Renal cortex interstitium (tissue), 11 donors: ENCODE measurements around the gene CCDC50. TPM values are rescaled to one million over a fixed set of nuclear protein-coding genes. Genes with fewer than 3 reads are reported as not detected.

Source experiments
- DNase-seq, 11 donors: peaks; one replicate each; pipeline ENCODE4 v3.0.0-alpha.2; 2013; ENCODE audit warnings: low read depth in 9 of 11, low spot score in 4 of 11; ENCODE audit errors: extremely low read depth in 1 of 11
- polyA plus RNA-seq, 3 donors: library from polyadenylated mRNA; unstranded; fragments of 120-200 nt; gene quantifications; one replicate each; pipeline ENCODE4 v1.2.1, GENCODE V29; 2013; ENCODE audit not compliant: insufficient read length in 3 of 3

Gene CCDC50
- polyA plus RNA-seq, 3 donors, result 61.5 to 81.9 (median 66.4) TPM

DNA sequence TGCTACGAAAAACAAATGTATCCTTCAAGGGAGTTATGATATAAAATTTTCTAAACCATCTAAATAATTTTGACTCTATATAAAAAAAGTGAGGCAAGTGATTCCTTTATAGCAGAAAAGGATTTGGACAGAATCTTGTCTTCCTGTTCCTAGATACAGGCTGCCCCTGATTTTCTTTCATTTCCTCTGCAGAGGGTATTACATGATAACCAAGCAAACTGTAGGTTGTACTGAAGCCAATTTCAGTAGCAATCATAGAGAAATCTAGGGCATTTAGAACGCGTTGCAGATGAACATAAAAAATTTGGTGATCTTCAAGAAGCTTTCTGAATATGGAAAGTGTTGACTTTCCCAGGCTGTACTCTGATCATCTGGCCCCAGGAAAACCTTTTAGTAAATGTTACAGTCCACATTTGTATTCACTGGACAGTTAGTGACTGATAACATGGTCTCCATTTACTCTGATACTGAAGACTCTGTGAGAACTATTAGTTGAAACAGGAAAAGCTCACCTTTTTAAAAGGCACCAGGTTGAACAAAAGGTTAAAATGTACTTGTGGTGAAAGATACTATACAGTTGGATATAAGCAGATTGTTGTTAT is 10.2 kb downstream of the CCDC50 start:
- no peak for DNase-seq

DNA sequence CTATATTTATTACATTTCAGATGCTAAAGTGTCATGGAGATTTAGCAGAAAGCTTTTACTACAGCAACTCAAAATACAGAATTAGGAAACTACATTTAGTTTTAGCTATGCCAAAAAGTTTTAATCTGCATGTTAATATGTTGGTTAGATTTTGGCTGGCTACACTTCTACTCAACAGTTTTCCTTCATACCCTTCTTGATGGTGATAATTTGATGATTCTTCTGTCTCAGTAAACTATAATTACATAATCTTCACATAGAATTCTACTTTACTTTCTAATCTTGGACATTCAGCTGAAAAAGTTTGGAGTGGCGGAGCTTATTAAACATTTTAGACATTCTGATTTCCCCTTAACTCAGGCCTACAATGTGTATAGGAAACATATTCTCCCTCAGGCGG is 11.2 kb downstream of the CCDC50 start:
- DNase-seq, result no peak

DNA sequence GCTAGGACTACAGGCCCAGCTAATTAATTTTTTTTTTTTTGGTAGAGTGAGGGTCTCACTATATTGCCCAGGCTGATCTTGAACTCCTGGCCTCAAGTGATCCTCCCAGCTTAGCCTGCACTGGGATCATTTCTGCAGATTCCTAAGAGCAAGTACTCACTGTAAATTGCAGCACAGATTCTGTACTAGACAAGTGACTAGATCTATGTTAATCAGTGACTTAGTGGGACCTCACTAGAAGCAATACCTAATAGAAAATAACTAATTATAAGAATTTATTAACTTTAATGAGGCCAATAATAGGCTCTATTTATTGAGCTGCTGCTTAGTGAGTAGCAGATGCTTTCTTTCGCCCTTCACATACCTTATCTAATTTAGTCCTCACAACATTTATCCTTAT is 11.8 kb downstream of the CCDC50 start:
- no peak for DNase-seq

DNA sequence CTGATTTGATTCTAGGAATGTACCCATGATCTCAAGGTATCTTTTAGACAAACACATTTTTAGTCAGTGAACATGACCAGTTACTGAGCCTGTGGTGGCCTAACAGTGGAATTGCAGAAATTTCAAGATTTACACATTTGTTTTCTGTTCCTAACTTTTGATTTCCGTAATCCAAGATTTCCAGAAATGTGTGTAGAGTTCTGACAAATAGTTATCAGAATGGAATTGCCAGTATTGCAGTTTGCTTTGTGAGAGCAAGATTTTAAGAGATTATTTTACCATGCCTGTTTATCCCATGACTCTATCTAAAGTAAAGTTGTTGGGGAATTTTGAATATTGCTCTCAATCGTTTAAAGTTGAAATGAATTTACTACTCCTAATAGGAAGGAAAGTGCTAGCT is 12.8 kb downstream of the CCDC50 start:
- no peak for DNase-seq

DNA sequence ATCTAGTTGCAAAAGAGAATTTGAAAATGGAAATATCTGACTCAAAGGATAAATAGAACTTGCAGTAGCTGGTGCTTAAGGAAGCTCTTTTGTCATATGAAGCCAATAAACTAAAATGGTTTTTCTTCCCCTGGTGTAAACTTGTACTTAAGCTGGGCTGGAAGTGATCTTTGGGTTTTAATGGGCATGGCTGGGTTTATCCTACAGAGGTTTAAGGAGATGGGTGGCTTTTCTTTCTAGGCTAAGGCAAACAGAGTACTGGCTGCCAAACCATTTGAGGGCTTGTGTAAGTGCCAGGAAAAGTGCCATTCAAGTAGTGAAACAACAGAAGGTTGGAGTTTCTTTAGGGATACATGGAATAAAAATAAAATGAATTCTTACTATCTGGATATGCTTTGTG is 13.2 kb downstream of the CCDC50 start:
- no peak for DNase-seq

DNA sequence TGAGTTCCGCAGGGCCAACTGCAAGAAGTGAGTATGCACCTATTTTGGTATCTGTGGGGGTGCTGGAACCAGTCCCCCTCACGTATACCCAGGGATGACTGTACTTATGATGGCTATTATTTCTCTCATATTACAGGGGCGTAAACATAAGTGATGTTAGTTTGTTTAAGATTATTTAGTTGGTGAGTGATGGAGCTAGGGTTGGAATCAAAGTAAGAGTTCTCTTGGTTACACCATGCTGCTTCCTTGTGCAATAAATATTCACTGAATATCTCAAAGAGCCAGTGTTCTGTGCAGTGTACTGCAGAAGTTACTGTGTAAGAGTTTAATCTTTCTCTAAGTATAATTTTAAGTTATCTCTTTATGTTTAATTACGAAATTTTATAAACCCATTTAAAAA is 13.9 kb downstream of the CCDC50 start:
- DNase-seq, result no peak

DNA sequence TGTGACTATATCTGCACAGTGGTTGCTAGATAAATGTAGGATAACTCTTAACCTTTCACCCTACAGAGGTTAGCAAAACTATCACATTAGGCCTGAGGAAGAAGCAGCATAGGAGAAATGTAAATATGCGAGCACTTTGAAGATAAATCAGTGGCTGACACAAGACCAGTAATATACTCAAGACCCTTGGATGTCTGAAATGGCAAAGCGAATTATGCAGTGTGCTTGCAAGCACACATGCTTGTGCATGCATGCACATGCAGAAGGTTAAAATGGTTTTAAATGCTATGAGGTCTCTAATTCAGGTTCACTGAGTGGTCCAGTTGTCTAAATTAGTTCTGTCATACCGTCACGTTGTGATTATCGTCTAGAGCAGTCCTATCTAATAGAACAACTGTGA is 14.7 kb downstream of the CCDC50 start:
- no peak for DNase-seq

DNA sequence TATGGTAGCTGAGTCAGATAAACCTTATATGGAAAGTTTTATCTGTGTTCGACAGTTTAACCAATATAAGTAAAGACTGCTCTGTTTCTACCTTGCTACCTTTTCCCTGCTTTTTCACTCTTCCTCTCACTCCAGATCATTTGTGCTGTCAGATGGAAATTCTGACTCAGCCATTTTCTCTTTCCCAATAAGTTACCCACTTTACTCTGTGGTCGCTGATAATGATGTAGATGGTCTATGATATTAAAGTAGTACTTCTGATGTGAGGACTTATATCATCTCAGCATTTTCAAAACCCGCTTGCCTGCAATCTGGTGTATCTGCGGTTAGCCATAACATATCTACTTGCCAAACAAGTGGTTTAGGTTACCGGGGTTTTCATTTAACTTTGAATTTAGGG is 16.1 kb downstream of the CCDC50 start:
- DNase-seq, result no peak

DNA sequence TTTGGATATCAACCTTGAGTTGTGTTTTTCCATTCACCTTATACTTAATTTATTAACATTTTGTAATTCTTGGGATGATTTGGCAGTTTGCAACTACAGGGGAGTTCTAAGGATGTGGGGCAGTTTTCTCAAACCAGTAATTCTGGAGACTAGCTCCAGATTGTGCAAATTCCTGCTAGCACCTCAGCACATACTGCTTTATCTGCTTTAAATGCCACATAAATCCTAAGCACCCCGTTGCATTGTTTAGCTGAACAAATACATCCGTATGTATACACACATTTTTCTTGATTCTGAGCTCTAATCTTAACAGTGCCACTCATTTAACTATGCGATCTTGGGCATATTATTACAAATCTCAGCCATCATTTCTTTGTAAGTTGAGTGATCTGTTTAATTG is 18.0 kb downstream of the CCDC50 start:
- no peak for DNase-seq

DNA sequence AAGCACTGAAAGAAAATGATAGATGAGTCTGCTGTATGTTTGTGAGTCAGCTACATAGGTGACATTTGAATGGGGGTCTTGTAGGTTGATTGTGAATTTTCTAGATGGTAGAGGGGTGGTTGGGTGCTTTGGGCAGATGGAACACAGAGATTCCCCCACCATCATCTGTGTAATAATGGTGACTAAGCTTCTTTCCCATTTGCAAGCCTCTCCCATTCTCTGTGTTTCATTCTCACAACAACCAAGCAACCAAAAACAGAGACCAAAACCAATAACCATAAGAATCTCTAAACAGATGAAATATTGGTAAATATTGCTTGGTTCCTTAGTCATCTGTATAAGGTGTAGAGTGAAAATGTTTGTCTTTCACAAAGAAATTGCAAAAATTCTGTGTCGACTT is 18.9 kb downstream of the CCDC50 start:
- no peak for DNase-seq

DNA sequence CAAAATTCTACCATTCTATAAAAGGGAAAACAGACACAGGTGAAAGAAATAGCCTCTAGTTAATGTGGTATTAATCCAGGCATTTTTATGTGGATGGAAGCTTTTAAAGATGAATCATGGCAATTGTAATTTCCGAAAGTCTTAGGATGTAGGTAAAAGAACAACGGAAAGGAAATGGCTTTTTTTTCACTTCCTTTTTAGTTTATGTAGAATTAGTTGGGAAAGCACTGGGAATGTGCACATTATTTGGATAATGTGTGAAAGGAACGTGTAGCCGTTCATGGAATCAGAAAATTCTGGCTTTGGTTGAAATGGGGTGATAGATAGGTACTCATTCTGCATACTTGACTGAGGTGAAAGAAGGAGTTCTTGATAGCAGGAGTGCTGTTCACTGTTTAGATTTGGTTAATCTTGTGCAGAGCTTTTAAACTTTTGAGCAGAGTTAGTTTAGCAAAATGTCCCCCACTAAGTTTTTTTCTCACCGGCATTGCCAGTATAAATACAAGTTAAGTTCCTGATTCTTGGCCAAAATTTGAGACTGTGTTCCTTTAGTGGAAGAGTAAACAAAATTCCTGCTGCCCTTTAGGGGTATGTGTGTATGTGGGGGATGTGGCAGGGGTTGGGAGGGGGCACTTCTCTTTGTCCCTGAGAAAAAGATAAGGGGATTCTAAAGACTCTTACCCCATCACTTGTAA is 21.3 kb downstream of the CCDC50 start:
- DNase-seq, result no peak

DNA sequence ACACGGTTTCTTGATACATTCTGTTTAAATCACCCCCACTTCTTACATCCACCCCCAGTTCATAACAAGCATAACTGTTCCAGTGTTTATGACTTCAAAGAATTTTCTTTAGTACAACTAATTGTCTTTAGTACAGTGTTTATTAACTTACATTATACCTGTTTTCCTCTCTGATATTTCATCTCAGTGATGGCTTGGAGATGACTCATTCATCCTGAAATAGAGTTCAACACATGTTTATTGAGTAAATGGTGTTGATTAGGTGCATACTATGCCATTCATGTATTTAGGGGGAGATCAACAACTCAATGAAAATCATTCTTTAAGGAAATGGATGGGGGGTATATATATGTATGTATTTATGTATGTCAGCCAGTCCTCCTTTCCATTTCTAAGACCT is 22.8 kb downstream of the CCDC50 start:
- DNase-seq, result no peak

DNA sequence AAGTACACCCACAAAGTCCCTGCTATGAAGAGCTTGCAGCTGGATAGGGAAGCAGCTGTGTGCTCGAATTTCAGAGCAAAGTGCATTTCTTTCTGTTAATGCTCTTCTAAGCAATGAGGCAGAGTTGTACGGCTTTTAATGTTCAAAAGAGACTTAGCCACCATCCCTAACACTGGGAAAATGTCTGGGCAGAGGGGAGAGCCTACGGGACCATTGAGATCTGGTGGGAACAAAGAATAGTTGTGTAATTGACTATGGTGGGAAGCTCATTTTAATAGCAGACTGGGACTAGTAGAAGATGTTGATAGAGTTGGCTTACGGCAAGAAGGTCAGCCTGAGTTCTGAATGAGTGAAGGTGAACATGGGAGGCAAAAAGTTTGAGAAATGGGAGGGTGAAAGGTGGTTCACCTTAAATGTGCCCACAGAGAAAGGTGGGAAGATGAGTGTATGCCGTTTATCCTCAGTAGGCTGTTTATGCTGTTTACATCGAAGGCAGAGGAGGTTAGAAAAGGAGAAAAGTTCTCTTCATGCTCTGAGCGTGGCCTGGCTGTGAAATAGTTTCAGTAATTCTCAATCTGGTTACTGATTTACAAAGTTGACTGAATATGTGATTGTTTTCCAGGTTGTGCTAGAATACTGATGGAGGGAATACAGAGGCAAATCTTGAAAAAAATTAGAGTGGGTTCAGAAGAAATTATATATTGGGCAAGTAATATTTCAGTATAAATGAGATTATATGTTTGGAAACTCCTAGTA is 24.0 kb downstream of the CCDC50 start:
- no peak for DNase-seq

DNA sequence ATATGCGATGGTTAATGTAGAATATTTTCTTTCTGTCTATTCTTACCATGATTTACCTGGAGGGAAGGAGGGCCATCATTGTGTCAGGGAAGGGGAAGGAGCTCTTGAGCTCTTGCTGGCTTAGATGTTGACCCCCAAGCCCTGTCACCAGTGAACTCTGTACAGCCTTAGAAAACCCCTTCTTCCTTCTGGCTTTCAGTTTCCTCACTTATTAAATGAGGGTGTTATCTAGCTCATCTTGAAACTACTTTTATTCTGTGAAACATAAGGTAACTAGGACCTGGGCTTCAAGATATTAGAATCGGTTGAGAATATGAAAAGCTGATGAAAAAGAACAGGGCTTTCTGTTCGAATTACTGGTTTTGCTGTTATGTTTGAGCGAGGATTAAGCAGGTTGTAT is 26.2 kb downstream of the CCDC50 start:
- no peak for DNase-seq

DNA sequence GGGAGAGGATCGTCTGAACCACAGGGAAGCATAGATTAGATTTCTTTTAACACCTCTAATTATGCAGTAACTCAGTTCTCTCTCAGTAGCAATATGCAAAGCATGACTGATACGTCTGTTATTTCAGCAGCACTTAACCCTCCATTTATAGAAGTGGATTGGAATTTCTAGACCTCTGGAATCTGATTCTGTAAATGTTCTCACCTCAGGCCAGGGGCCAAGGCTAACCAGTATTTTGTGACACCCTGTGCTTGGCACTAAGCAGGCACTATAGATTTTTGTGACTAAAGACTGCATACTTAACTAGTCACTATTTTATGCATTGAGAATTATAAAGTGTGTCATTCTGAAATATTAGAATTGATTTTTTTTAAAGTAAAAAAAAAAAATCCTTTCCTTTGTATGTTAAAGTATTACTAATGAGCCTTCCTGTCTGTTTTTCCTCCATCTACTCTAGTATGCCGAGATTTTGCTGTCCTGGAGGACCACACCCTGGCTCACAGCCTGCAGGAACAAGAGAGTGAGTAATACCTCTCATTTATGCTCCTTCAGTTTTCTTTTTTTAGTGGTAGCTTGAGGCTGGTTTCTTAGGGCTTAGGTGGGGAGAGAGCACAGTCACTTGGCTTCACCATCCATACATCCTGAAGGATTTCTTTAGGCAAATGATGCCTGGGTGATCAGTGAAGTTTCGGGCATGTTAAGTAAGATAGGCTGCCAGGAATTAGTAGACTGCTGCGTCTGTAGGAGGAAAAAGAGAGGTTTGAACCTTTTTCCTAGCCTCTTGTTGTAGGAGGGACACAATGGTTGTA is 27.6 kb downstream of the CCDC50 start:
- no peak for DNase-seq

DNA sequence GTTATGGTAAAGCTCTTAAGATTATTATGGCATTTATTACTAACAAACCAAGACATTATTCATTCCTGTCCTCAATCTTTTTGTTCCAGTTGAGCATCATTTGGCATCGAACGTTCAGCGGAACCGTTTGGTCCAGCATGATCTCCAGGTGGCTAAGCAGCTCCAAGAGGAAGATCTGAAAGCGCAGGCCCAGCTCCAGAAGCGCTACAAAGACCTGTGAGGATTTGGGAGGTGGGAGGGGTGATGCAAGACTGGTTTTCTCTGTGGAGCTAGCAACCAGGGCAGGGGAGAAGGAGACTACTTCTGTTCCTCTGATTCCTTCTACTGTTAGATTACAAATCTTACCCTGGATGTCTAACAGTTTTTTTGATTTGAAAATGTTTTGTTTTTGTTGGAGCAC is 28.7 kb downstream of the CCDC50 start:
- no peak for DNase-seq

DNA sequence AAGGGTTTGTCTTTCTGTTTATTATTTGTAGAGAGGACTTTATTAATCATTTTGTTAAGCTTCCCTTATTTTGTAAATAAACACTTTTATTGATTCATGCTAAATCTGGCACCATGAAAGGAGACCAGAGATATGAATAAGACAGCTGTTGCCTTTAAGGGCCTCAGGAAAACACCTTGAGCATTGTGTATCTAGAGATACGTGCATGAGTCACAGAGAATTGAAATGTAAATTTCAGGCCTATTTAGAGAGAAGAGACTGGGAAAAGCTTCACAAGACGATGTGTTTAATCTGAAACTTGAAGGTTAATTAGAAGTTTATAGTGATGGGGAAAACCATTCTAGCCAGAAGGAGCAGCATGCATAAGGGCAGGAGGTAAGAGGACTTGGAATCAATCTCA is 29.7 kb downstream of the CCDC50 start:
- no peak for DNase-seq

DNA sequence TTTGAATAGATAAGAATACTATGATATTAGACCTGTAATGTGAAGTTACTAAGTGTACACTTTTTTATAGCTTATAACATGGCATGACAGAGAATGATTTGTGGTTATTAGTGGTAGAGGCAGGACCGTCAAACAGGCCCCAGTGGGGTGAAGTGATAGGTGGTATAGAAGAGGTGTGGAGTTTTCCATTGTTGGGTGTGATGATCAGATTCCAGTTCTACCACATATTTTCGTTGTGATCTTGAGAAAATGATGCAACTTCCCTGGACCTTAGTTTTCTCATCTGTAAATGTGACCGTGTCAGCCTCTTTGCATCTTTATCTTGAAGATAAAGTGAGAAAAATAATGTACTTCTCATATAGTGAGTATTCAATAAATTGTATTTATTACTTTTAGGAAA is 31.4 kb downstream of the CCDC50 start:
- no peak for DNase-seq

DNA sequence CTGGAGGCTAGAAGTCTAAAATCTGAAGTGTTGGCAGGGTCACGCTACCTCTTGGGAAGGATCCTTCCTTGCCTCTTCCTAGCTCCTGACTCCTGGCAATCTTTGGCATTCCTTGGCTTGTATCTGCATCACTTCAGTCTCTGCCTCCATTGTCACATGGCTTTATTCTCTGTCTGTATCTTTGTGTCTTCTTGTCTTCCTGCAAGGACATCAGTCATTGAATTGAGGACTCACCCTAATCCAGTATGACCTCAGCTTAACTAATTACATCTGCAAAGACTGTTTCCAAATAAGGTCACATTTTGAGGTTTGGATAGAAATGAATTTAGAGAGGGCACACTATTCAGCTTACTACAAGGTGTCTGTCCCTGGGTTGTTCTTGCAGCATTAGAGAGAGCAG is 32.3 kb downstream of the CCDC50 start:
- DNase-seq, result no peak

DNA sequence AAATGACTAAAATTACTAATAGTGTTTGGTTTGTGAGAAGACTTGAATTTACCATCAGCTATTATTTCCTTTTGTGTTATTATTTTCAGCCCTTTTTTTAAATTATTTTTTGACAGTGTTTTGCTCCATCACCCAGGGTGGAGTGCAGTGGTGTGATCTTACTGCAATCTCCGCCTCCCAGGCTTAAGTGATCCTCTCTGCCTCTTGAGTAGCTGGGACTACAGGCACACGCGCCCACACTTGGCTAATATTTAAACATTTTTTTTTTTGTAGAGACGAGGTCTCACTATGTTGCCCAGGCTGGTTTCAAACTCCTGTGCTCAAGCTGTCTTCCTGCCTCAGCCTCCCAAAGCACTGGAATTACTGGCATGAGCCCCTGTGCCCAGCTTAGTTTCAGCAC is 32.8 kb downstream of the CCDC50 start:
- no peak for DNase-seq
